CD4-positive, alpha-beta T cell treated with Interleukin-6 at 100 ng/mL for 8 hours (primary cell): ENCODE results near the gene ANKRD34C.
"Not testable (repeated sequence)": the region's sequence is repeated elsewhere in the genome, so short reads cannot be mapped to it uniquely, and the experiment has no call there.

Source experiments
- DNase-seq: peaks from one replicate; pipeline ENCODE4 v3.0.0-alpha.2; 2020; ENCODE audit warnings: mixed read lengths, low spot score

The ANKRD34C gene

DNA sequence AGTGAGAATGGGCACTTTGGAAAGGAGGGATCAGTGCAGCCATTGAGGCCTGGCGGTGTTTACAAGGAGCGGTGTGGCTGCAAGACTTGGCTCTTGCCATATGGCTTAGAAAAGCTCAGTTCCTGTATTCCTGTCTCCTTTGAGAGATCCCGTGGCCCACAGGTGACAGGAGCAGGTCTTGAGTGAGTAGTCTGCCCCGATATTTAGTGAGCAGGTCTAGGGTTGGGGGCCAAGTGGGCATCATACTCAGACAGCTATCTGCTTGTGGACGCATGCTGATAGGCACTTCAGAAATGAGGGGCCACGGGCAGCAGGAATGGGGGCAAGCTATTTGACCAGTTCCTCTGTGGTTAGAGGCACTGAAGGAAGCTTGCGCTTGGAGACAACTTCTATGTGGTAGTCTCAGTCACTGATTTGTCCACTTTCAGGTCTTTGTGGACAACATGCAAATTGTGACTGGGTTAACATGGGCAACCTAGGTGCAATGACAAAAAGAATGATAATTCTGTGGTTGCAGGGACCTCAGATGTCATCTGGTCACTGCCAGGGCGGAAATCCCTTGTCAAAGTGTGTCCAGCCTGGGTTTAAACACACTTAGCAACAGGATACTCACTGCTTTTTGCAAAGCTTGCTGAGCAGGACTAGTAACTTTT, 29.5 kb downstream of the ANKRD34C start:
- no peak for DNase-seq

DNA sequence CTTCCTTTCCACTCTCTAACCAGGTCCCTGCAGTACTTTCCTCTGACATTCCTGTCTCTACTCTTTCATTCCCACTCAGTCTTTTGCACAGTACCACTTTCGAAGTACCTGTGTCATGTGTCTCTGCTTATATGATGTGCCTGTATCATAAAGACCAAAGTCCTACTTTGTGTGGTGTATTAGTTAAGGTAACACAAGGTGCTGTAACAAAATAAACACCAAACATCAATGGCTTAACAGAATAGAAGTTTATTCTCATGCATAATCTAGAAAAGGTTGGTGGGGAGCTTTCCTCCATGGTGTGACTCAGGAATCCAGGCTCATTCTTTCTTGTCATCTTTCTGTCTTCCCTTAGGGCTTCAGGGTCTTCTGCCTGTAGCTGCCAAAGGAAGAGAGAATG, 31.7 kb downstream of the ANKRD34C start:
- no peak for DNase-seq

DNA sequence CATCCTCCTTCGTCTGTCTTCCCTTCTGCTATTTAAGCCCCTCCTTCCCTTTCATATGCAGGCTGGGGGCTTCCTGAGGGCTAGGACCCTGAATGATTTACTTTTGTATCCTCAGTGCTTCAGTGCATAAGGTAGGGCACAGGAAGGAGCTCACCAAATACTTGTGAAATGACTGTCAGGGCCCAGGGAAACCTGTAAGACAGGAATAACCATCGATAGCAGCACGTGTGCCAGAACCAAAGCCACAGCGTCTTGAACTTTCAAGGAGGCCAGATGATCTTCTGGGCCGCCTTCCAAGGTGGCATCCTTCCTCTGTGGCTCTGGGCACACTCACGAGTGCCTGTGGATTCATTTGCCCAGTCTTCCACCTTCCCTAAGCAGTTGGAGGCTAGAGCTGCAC, 32.3 kb downstream of the ANKRD34C start:
- no peak for DNase-seq

DNA sequence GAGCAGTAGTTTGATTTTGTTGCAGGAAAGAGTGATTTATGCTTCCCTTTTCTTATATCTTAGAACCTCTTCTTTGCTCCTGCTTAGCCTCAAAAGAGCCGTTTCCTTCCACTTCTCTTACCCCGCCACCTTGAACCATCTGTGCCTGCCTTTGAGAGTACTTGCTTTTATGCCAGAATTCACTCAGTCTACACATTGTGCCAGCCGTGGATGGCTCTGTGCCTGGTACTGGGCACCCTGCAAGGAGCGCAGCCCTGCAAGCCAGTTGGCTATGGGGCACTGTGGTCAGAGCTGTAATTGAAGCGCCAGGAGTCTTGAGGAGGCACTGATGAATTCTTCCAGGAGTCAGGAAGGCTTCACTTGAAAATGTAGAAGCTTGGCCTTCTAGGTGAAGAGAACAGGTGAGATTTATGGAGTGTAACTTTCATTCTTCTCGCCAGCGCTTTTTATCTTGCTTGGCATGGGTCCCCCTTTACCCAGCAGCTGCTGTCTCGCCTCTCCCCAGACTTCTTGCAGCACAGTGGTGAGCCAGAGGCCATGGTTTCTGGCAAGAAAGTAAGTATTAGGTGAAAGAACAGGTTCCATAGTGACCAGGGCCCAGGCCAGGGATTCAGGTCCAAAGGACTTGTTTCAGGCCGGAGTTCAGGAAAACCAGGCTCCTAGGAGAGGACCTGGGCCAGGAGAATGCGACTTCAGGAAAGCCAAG, 33.3 kb downstream of the ANKRD34C start:
- DNase-seq, result no peak

DNA sequence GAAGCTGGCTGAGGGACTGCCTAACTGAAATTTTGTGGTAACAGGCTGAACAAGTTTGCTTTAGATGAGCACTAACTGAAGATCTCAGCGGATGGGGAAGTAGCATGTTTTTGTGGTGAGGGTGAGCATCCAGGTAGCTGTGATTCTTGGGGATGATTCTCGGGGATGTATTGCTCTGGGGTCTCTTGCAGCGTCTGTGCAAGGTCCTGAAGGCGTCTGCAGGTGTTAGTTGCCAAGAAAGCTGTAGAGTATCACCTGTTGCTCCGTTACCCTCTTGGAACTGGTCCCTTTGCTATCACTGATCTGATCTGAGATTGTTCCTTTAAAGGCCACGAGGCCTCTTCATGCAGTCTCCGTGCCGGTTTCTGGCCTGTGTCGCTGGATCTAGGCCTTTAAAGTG, 34.3 kb downstream of the ANKRD34C start:
- DNase-seq, result no peak

DNA sequence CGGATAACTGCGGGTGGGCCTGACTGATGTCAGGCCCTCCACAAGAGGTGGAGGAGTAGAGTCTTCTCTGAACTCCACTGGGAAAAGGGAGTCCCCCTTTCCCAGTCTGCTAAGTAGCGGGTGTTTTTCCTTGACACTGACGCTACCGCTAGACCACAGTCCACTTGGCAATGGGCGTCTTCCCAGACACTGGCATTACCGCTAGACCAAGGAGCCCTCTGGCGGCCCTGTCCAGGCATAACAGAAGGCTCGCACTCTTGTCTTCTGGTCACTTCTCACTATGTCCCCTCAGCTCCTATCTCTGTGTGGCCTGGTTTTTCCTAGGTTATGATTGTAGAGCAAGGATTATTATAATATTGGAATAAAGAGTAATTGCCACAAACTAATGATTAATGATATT, 37.5 kb downstream of the ANKRD34C start:
- not testable (repeated sequence) for DNase-seq

DNA sequence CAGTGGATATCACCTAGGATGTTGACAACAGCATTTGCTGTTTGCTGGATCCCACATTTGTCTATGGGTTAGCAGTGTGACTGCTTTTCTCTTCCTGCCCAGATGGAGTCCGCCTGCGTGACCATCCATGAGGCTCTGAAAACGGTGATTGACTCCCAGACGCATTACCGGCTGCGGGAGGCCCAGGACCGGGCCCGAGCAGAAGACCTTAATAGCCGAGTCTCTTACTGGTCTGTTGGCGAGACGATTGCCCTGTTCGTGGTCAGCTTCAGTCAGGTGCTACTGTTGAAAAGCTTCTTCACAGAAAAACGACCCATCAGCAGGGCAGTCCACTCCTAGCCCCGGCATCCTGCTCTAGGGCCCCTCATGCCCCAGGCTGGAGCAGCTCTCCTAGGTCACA, 39.4 kb downstream of the ANKRD34C start:
- no peak for DNase-seq

DNA sequence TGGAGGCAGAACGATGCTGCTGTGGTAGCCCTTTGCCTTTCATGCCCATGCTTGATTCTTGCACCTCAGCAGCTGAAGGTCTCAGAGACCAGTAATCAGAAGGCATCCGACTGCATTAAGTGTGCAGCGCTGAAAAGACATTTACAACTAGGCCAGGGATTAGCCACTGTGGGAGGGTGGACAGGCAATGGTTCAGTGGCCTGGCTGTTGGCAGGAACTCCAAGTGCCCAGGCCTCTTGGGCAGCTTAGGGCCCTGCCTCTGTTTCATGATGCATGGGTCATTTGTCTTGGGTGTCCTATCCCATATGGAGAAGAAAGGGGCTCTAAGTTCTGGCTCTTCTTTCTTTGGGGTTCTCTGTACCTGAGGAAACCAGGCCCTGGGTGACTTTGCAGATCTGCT, 39.8 kb downstream of the ANKRD34C start:
- no peak for DNase-seq

DNA sequence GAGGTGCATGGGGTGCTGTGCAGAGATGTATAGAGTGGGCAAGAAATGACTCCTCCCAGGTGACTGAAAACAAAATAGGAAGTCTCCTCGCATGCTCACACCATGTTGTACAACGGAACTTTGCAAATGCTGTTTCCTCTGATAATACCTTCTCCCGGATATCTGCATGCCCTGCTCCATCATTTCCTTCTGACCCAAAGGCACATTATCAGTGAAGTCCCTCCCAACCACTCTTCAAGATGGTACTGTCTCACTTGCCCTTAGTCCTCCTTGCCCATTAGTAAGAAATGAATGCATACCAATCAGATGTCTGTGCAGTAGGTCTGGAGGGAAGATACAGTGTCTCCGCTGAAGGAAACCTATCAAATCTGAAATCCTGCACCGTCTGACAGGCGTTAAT, 40.4 kb downstream of the ANKRD34C start:
- DNase-seq, result no peak

DNA sequence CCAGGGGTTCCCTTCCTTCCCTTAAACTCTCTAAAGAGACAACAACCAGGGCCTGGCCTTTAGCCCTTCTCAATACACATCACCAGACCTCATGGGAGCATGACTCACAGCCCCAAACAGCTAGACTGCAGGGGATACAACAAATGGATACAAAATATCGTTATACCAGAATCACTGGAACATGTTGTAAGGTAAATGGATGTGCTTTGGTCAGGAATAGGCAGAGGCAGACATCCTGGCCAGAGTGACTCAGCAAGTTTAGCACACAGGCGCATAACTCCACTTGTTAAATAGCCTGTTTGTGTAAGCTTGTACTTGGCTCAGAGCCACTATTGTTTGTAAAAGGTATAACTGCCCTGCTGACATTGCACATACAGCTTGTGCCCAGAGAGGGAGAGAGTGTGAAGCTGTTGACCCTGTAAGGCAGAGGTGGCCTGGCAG, 46.7 kb downstream of the ANKRD34C start:
- DNase-seq, result no peak
